Breast epithelium (tissue), 3 donors: ENCODE measurements around the gene CRTC1.

Experiments used
- POLR2A ChIP-seq: fragments of 450-650 bp; IDR thresholded peaks from one replicate; pipeline ENCODE4 v1.6.1; 2016; ENCODE audit warnings: antibody characterized with exemption, mild to moderate bottlenecking, moderate library complexity
- POLR2AphosphoS5 ChIP-seq, 3 donors: sonication (generic); formaldehyde crosslinking; IDR thresholded peaks; one replicate each; pipeline ENCODE4 v1.6.1; 2017; ENCODE audit warnings: antibody characterized with exemption in 3 of 3
- TF ChIP-seq, protein P1 (sequence below), 3 donors: fragments of 450-650 bp; IDR thresholded peaks; one replicate each; pipeline ENCODE4 v1.5.1; 2016 to 2017; ENCODE audit warnings: antibody characterized with exemption in 3 of 3, mild to moderate bottlenecking in 3 of 3, moderate library complexity in 3 of 3

DNA sequence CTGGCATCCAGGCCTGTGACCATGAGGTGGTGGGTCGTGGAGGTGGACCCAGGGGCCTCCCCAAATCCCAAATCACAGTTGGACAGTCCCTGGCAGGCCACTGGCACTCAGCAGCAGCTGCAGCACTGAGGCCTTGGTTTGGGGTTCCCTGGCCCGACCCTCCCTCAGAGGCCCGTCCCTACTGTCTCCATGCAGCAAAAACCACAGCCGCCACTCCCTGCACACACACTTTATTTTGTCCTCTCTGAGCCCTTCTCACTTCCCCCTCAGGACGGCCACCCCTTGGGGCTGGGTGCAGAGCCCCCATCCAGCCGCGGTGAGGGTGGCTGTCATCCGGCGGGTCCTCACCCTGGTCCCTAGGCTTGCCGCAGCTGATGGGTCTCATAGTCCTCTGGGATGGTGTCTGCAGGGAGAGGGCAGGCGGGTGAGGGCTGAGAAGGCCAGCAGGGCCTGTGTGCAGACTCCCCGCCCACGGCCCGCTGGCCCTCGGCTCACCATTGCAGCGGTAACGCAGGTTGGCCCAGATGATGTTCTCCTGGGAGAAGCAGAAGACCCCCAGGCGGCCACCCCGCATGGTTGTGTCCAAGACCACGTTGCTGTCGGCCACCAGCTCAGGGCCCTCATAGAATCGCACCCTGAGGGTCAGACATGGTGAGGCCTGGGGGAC, 99.2 kb downstream of the CRTC1 start:
- TF ChIP-seq, protein P1, sequence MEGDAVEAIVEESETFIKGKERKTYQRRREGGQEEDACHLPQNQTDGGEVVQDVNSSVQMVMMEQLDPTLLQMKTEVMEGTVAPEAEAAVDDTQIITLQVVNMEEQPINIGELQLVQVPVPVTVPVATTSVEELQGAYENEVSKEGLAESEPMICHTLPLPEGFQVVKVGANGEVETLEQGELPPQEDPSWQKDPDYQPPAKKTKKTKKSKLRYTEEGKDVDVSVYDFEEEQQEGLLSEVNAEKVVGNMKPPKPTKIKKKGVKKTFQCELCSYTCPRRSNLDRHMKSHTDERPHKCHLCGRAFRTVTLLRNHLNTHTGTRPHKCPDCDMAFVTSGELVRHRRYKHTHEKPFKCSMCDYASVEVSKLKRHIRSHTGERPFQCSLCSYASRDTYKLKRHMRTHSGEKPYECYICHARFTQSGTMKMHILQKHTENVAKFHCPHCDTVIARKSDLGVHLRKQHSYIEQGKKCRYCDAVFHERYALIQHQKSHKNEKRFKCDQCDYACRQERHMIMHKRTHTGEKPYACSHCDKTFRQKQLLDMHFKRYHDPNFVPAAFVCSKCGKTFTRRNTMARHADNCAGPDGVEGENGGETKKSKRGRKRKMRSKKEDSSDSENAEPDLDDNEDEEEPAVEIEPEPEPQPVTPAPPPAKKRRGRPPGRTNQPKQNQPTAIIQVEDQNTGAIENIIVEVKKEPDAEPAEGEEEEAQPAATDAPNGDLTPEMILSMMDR (IDR thresholded peaks at IDR 0.05): no peak
- TF ChIP-seq POLR2AphosphoS5 (IDR thresholded peaks at IDR 0.05) (no peak), POLR2A (no peak)
